ENCODE data around the gene CRISP1.

The CRISP1 gene, protein sequence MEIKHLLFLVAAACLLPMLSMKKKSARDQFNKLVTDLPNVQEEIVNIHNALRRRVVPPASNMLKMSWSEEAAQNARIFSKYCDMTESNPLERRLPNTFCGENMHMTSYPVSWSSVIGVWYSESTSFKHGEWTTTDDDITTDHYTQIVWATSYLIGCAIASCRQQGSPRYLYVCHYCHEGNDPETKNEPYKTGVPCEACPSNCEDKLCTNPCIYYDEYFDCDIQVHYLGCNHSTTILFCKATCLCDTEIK

DNA sequence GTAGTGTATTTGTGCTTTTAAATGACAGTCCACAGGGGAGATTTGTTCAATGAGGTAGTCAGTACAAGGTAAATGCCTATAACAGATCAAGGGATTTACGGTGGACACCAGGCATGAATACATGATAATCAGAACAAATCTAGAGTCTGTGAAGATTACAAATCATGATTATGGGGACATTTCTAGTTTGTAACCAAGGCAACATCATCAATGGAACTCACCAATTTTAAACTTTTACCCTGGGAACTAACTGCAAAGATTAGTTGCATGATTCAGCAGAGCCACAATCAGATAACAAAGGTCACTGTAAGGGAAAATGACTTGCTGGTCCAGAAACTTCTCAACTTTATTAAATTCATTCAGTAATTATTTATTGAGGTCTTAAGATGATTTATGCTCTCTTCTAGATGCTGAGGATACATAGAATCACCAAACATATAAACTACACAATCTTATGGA is at the start of gene CRISP1:
Gene CRISP1, minus strand, starts transcription at position 51 of the 459 bp plus-strand sequence. CDS start 9,135 bp downstream, outside the sequence.
- TF ChIP-seq, protein P1, sequence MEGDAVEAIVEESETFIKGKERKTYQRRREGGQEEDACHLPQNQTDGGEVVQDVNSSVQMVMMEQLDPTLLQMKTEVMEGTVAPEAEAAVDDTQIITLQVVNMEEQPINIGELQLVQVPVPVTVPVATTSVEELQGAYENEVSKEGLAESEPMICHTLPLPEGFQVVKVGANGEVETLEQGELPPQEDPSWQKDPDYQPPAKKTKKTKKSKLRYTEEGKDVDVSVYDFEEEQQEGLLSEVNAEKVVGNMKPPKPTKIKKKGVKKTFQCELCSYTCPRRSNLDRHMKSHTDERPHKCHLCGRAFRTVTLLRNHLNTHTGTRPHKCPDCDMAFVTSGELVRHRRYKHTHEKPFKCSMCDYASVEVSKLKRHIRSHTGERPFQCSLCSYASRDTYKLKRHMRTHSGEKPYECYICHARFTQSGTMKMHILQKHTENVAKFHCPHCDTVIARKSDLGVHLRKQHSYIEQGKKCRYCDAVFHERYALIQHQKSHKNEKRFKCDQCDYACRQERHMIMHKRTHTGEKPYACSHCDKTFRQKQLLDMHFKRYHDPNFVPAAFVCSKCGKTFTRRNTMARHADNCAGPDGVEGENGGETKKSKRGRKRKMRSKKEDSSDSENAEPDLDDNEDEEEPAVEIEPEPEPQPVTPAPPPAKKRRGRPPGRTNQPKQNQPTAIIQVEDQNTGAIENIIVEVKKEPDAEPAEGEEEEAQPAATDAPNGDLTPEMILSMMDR (IDR thresholded peaks at IDR 0.05; ENCODE audit: borderline replicate concordance, control extremely low read depth, extremely low read depth, insufficient read depth, missing control alignments): no peak
- in situ Hi-C loops (cut with MboI; ENCODE audit: low sequenced_read_pairs, unreplicated experiment): no loop called here
- DNase-seq (ENCODE audit: low spot score): no peak

DNA sequence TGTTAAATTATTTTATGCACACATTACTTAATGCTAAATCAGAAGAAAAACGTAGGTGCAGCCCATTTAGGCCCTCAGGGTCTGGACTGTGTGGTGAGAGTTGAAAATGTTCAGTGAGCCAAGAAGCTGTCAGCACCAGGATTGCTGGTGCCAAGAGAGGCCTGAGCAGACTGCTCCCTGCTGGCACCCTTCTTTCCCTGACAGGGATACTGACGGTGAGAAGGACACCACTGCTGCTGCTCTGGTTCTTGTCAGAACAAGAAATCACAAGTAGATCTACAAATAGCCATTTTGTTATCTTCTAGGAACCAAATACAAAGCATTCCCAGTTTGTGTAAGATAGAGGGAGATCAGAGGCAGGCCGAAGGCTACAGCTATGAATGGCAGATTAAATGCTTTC is 48.7 kb upstream of the CRISP1 start:
- TF ChIP-seq, protein P1 (IDR thresholded peaks at IDR 0.05; ENCODE audit: borderline replicate concordance, control extremely low read depth, extremely low read depth, insufficient read depth, missing control alignments): no peak
- no peak for DNase-seq (ENCODE audit: low spot score)
- in situ Hi-C loops (cut with MboI; ENCODE audit: low sequenced_read_pairs, unreplicated experiment): no loop called here

DNA sequence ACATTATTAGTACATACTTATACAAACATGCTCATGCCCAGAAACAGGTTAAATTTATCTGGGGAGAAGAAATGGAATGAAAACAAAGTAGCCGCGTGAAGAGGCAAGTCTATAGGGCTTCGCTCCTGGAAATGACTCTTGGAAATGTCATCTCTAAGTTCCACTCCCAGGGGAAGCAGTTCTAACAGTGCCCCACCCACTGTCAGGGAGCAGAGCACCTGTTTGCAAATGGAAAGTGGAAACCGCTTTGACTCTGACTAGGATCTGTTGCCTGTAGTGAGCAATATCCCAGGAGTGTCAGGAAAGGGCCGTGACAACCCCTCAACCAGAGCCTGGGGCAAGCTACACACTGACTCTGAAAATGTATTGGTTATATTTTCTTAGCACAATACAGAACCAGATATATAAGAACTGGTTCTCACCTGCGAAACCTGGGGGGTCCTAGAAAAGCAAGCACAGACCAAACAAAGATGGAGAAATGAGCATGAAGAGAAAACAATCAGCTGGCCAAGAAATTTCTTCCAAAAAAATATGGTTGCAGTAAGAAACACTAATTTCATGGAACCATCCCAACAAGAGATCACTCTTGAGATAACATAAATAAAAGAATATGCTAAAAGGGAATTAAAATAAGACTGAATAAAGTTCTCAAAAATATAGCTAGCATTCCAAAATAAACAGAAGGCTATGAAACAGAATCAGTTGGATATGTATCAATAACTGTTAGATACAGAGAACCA is 47.5 kb upstream of the CRISP1 start:
- no peak for DNase-seq (ENCODE audit: low spot score)
- in situ Hi-C loops (cut with MboI; ENCODE audit: low sequenced_read_pairs, unreplicated experiment): no loop called here

DNA sequence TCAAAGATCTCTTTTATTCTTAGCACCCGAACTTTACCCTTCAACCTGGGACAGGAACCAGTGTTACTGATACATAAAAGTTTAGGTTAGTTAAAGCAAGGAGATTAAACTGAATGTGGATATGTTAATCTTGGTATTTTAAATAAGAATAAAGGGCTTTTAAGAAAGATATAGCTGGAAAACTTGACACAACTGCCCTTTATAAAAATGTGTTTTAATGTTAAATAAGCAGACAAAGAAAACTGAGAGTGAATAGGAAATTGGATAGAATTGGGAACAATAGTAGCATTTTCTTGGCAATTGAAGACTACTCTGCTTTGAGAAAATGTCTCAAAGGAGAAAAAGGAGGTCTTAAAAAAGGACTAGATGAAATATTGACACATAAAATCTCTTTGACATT is 45.9 kb upstream of the CRISP1 start:
- TF ChIP-seq, protein P1 (IDR thresholded peaks at IDR 0.05; ENCODE audit: borderline replicate concordance, control extremely low read depth, extremely low read depth, insufficient read depth, missing control alignments): no peak
- in situ Hi-C loops (cut with MboI; ENCODE audit: low sequenced_read_pairs, unreplicated experiment): no loop called here
- DNase-seq (ENCODE audit: low spot score): no peak

More for the DNA sequence above, 47.5 kb upstream of the CRISP1 start:
- TF ChIP-seq, protein P1 (IDR thresholded peaks at IDR 0.05; ENCODE audit: borderline replicate concordance, control extremely low read depth, extremely low read depth, insufficient read depth, missing control alignments): no peak

DNA sequence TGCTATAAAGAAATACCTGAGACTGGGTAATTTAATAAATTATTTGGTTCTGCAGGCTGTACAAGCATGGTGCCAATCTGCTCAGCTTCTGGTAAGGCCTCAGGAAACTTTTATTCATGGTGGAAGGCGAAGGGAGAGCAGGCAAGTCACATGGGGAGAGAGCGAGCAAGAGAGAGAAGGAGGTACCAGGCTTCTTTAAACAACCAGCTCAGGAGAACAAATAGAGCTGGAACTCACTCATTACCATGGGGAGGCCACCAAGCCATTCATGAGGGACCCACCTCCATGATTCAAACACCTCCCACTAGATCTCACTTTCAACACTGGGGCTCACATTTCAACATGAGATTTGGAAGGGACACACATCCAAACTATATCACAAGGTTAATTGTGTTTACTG is 44.9 kb upstream of the CRISP1 start:
- DNase-seq (ENCODE audit: low spot score): no peak
- TF ChIP-seq, protein P1 (IDR thresholded peaks at IDR 0.05; ENCODE audit: borderline replicate concordance, control extremely low read depth, extremely low read depth, insufficient read depth, missing control alignments): no peak
- in situ Hi-C loops (cut with MboI; ENCODE audit: low sequenced_read_pairs, unreplicated experiment): no loop called here

DNA sequence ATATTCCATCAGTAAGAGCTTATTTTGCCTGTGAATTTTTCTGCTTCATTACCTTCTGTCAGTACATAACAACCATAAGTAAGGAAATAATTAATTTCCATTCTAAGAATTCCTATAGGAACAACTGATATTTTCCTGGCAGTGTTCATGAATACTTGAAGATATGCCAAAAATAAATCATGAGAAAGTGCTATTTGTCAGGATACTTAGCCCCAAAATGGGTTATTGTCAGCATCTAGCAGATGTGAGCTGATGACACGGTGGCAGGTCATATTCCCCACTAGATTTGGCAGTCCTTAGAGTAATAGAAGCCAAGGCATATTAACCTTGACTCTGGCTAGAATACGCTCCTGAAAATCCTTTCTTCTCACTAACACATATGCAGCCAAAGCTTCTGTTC is 43.2 kb upstream of the CRISP1 start:
- TF ChIP-seq, protein P1 (IDR thresholded peaks at IDR 0.05; ENCODE audit: borderline replicate concordance, control extremely low read depth, extremely low read depth, insufficient read depth, missing control alignments): no peak
- in situ Hi-C loops (cut with MboI; ENCODE audit: low sequenced_read_pairs, unreplicated experiment): no loop called here

More for the DNA sequence above, 43.2 kb upstream of the CRISP1 start:
- DNase-seq (ENCODE audit: low spot score): no peak
